ENCODE data around the gene DOK3.
"Not testable (repeated sequence)": the region's sequence is repeated elsewhere in the genome, so short reads cannot be mapped to it uniquely, and the experiment has no call there.

The DOK3 gene

GRCh38 chr5:177496070-177496726, 13.4 kb downstream of the DOK3 start:
- DNase-seq: no peak

DNA sequence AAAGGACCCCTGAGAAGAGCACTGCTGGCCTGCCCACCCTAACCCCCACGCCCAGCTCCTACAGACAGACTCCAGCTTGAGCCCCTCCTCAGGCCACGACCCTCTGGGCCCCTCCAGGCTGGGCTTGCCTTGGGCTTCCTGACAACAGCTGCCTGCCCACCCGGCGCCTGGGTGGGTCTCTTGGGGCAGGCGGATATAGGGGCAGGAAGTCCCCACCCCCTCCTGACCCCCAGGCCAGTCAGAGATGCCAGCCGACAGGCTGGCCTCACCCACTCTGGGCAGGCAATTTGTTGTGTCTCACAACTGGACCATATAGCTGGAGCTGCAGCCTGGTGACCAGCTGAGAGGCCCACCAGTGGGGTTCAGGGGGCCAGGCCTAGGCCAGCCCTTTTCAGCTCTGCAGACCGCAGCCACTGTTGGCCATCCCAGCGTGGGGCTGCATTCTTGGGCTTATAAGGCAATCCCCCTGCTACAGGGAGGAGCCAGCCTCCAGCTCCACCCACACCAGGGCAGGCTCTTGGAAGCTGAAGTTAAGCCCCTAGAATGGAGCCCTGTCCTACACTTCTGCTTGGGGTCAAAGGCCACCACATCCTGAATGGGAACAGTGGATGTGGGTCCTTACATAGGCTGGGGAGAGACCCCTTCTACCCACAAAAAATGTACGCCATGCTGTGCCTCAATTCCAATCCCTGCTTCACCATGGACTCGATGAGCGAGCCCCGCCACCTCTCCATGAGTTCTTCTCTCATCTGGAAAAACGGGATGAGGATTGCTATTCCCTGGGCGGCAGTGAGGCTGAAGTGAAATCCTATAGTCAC, 14.2 kb downstream of the DOK3 start:
- no peak for DNase-seq

GRCh38 chr5:177494346-177495195, 15.1 kb downstream of the DOK3 start:
- no peak for DNase-seq

DNA sequence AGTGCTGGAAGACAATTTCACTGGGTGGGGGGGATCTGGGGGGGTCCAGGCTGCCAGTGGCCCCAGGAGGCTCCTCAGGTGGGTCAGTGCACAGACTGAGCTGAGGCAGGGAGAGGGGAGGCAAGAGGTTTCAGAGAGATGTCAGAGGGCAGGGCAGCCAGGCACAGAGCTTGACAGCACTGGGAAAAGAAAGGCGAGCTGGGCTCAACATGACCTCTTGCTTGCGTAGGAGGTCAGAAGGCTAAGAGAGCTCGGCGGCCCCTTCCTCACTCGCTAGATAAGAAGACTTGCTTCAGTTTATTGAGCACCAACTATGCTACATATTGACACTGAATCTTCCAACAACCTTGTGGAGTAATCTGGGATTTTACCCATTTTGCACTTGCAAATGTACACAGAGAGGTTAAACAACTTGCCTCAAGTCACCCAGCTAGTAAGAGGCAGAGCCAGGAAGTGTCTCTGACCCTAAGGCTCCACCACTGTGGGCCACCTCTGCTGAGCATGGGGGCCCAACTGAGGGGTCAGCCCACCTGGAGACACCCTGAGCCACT, 15.8 kb downstream of the DOK3 start:
- no peak for DNase-seq

DNA sequence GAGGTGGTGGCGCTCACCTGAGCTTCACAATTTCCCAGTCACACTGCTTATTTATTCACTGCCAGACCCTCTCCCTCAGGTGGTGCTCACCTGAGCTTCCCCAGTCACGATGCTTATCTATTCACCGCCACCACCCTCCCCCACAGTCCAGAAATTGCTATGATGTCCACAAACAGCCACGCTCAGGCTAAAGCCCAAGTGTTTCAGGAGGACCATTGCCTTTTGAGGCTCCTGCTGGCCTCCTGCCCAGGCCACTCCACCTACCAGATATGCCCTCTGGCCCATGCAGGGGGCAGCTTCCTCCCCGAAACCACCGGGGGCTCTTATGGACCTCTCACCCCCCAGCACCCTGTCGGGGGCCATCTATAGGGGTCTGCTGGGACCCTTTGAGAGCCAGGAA, 16.8 kb downstream of the DOK3 start:
- no peak for DNase-seq

- DNase-seq: no peak
Observed at GRCh38 chr5:177491983-177492746, 17.5 kb downstream of the DOK3 start.

GRCh38 chr5:177491429-177491945, 18.1 kb downstream of the DOK3 start:
- DNase-seq: no peak

GRCh38 chr5:177490992-177491391, 18.6 kb downstream of the DOK3 start:
- no peak for DNase-seq

DNA sequence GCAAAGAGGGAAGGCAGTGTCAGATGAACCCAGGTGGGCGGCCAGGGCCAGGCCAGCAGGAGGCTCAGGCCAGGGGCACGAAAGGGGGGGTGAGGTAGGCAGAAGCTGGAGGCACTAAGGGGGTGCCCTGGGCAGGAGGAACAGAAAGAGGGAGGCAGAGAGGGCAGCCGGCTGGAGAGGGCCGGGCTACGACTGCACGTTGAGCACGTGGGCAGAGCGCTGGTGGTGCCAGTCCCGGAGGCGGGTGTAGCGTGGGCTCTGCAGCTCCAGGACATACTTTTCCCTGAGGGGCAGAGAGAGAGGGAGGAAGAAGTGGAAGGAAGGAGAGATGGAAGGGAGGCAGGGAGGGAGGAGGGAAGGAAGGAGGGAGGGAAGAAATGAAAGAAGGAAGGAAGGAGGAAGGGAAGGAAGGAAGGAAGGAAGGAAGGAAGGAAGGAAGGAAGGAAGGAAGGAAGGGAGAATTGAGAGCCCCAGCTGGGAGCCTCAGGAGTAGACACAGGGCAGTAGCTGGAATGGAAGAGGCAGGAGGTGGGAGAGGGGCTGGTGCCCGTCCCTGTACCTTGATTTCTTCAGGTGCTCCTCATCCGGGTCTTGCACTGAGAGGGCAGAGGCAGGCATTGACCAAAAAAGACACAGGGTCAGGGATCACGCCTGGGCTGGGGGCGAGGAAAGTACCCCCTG, 19.2 kb downstream of the DOK3 start:
- no peak for DNase-seq

DNA sequence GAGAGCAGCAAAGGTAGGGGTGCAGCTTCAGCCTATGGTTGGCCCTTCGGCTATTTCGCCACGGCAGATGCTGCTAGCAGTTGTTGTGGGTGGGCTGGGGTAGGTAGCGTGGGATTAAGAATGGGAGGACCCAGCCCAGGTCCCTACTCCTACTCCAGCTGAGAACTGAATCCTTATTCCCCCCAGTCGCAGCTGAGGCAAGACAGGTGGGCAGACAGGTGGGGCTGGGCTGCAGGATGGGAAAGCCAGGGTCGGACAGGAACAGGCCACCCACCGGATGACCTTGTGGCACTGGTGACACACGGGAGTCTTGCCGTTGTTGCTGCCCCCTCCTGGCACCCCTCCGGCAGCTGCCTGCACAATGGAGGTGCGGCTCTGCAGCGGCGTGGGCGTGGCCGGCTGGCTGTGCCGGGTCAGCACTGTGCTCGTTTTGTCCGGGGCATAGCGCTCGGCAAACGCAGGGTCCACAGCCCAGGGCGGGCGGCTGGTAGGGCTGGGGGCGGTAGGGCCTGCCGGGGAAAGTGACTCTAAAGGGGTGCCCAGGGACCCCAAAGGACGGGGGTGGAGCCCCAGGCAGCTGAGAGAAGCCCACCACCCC, 20.4 kb downstream of the DOK3 start:
- no peak for DNase-seq

- DNase-seq: no peak
Observed at GRCh38 chr5:177487975-177488374, 21.7 kb downstream of the DOK3 start.

GRCh38 chr5:177487144-177487543, 22.5 kb downstream of the DOK3 start:
- DNase-seq: no peak

DNA sequence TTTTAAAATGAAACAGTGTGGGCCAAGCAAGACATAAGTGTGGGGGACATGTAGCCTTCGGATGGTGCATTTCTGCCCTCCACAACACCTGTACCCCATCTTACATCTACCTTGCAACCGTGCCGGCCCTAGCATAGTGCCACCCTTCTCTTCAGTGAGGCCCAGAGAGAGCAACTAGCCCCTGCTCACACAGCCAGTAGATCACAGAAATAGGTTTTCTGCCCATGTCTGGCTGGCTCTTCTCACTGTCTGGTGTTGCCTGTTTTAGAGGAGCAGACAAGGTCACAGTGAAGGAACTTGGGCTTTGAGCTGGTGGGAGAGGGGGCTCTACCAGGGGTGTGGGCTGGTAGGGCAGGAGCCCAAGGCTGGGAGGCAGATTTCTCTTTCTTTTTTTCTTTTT, 23.4 kb downstream of the DOK3 start:
- DNase-seq: no peak

- DNase-seq: not testable (repeated sequence)
Observed at GRCh38 chr5:177485753-177486152, 23.9 kb downstream of the DOK3 start.

DNA sequence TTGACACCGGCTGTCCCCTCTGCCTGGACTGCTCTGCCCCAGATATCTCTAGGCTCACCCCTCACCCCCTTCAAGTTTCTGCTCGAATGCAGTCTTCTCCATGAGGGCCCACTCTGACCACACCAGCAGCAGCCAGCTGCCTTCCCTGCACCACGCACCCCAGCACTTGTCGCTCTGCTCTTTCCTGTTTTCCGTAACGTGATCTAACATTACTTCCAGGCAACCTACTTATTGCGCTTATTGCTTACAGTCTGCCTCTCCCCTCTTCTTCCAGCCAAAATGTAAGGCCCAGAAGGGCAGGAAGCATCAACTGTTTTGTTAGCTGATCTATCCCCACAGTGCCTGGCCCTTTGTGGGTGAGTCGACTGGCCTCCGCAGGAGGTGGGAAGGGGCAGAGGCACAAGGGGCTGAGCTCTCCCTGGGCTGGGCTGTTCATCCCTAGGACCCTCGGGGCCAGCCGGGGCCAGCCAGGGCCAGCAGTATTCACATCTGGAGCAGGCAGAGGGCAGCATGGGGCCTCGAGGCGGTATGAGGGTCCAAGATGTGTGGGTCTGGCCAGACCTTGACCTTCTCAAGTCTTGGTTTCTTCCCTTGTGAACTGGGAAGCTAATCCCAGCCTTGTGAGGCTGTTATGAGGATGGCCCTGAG, 24.6 kb downstream of the DOK3 start:
- no peak for DNase-seq

- DNase-seq: no peak
Observed at GRCh38 chr5:177483994-177484901, 25.4 kb downstream of the DOK3 start.

DNA sequence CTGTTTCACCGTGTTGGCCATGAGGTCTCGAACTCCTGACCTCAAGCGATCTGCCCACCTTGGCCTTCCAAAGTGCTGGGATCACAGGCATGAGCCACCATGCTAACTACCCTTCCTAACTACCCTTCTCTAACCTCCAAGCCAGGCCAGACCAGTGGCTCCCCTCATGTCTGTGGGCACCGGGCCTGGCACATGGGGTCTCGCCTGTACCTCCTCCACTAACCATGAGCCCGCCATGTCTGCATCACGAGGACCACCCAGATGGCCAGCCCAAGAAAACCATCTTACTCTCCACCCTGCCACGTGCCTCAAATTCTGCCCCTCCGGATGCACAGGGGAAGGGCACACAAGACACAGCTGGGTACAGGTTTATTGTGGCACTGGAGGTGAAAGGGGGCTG, 26.6 kb downstream of the DOK3 start:
- no peak for DNase-seq

- no peak for DNase-seq
Observed at GRCh38 chr5:177482359-177482795, 27.2 kb downstream of the DOK3 start.

DNA sequence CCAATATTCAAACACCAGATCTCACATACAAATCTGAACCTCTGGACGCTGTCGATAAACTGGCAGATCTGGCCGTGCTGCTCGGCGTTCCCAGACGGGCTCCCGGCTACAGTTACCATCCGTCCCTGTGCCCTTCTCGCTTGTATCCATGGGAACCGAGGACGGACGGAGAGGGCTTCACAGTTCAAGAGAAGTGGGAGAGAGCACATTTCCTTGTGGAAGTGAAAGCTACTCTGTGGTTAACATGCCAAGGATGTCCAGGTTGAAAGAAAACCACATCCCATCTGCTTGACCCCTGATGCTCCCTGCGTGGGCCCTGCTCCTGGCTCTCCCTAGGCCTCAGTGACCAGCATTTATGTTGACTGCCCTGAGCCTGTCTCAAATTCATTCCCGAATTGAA, 29.9 kb downstream of the DOK3 start:
- no peak for DNase-seq

Data from NCI-H187 treated with DMSO at 0.1 percent for 48 hours (cell line).